Peyer's patch (tissue), 4 donors: Measurements from ENCODE around the gene PFKP.

ENCODE experiments used
- POLR2A ChIP-seq, 2 donors: fragments of 450-650 bp; IDR thresholded peaks; one replicate each; pipeline ENCODE4 v1.5.1; 2017; ENCODE audit warnings: antibody characterized with exemption in 2 of 2, mild to moderate bottlenecking in 2 of 2, moderate library complexity in 2 of 2
- TF ChIP-seq, protein P1 (sequence below), 6 experiments: fragments of 450-650 bp in 4 of 6; fragments of 200-600 bp in 2 of 6; sonication (generic) in 1 of 6; IDR thresholded peaks; one replicate each; pipeline ENCODE4 v1.5.1; 2017 to 2019; ENCODE audit warnings: antibody characterized with exemption in 6 of 6, mild to moderate bottlenecking in 3 of 6, moderate library complexity in 1 of 6

DNA sequence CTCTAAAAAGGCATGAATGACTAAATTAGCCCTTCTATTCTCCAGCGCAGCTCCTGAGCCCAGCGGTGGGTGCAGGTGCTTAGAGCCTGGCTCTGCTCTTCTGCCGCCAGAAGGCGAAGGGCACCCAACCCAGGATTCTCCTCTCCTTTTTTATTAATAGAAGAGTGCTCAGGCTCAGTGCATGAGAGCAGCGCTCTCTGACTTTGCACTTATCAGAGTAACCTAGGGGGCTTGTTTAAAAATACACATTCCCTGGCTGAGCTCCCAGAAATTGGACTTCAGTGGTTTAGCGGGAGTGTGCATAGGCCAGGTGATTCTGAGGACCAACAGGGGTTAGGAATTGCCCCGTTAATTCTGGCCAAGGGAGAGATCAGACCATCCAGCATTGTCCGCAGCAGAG is 1.7 kb upstream of the PFKP start:
- TF ChIP-seq, protein P1, sequence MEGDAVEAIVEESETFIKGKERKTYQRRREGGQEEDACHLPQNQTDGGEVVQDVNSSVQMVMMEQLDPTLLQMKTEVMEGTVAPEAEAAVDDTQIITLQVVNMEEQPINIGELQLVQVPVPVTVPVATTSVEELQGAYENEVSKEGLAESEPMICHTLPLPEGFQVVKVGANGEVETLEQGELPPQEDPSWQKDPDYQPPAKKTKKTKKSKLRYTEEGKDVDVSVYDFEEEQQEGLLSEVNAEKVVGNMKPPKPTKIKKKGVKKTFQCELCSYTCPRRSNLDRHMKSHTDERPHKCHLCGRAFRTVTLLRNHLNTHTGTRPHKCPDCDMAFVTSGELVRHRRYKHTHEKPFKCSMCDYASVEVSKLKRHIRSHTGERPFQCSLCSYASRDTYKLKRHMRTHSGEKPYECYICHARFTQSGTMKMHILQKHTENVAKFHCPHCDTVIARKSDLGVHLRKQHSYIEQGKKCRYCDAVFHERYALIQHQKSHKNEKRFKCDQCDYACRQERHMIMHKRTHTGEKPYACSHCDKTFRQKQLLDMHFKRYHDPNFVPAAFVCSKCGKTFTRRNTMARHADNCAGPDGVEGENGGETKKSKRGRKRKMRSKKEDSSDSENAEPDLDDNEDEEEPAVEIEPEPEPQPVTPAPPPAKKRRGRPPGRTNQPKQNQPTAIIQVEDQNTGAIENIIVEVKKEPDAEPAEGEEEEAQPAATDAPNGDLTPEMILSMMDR (IDR thresholded peaks at IDR 0.05) = no peak
- TF ChIP-seq POLR2A (IDR thresholded peaks at IDR 0.05) = no peak
